HCT116 (cell line): ENCODE measurements around the gene TULP4. TPM values are rescaled to one million over a fixed set of nuclear protein-coding genes. Genes with fewer than 3 reads are reported as not detected.
A peak's percentile ranks its signal among the peaks of the same experiment; 100 is the strongest.

ENCODE experiments used
- ATAC-seq: fragments of 200-7000 bp; cut with Tn5 transposase; 2 replicates; pipeline ENCODE4 v1.9.1; 2020; ENCODE audit warnings: mild to moderate bottlenecking, moderate library complexity
- BruUV-seq: library from RNA; stranded (reverse); fragments of 400-500 nt; replicated peaks from 2 replicates; lab custom pipeline; 2021; lab: Mats Ljungman, UMichigan
- CTCF ChIA-PET: fragments of 300-600 bp; sonication (Branson Sonifier 250); formaldehyde crosslinking; loops from one replicate; lab custom pipeline; 2021; ENCODE audit warnings: antibody characterized with exemption; lab: Charles Lee
- POLR2A ChIA-PET: fragments of 300-600, 350-600 bp; sonication (Branson Sonifier 250); formaldehyde crosslinking; loops from one replicate; lab custom pipeline; 2021; ENCODE audit warnings: antibody characterized with exemption; lab: Charles Lee
- RAD21 ChIA-PET, 2 experiments: fragments of 300-600 bp; sonication (Branson Sonifier 250); formaldehyde crosslinking; loops; one replicate each; lab custom pipeline; 2023; ENCODE audit warnings: low total read pairs in 2 of 2; ENCODE audit not compliant: uncharacterized antibody in 2 of 2, unreplicated experiment in 2 of 2, low non-redundant PET in 1 of 2; lab: Charles Lee
- DNase-seq: peaks from one replicate; pipeline ENCODE4 v3.0.0-alpha.2; 2010; ENCODE audit warnings: low read depth, low spot score
- H2AFZ ChIP-seq: fragments of 200-600 bp; shearing (Covaris generic), sonication (generic); 2 replicates; pipeline ENCODE4 v1.6.1; 2017; ENCODE audit warnings: low read depth, mixed run types, mixed read lengths, antibody characterized with exemption, low read length; ENCODE audit not compliant: poor library complexity, severe bottlenecking
- H3K27ac ChIP-seq: 2 replicates; pipeline ENCODE4 v1.5.1; 2012; ENCODE audit warnings: low read depth, low read length
- H3K27me3 ChIP-seq: fragments of 200-600 bp; sonication (generic); 2 replicates; pipeline ENCODE4 v1.6.1; 2016; ENCODE audit warnings: mixed run types, low read length, mixed read lengths; ENCODE audit not compliant: insufficient read depth
- H3K36me3 ChIP-seq, 2 experiments: fragments of 200-500 bp in 1 of 2; fragments of 200-600 bp in 1 of 2; sonication (Bioruptor generic) in 1 of 2; sonication (generic) in 1 of 2; 2 replicates each; pipeline versions ENCODE4 v1.5.1 to v1.6.1; 2014 to 2016; ENCODE audit warnings: low read length in 2 of 2, inconsistent platforms in 1 of 2, mixed read lengths in 1 of 2, mixed run types in 1 of 2; ENCODE audit not compliant: insufficient read depth in 2 of 2, control insufficient read depth in 1 of 2
- H3K4me1 ChIP-seq, 2 experiments: fragments of 200-600 bp in 1 of 2; sonication (generic) in 1 of 2; 2 replicates each; pipeline versions ENCODE4 v1.5.1 to v1.6.1; 2012 to 2017; ENCODE audit warnings: low read length in 2 of 2, inconsistent platforms in 1 of 2, mild to moderate bottlenecking in 1 of 2, mixed read lengths in 1 of 2, mixed run types in 1 of 2, moderate library complexity in 1 of 2; ENCODE audit not compliant: insufficient read depth in 2 of 2, control insufficient read depth in 1 of 2
- H3K4me2 ChIP-seq: fragments of 200-600 bp; sonication (generic); 2 replicates; pipeline ENCODE4 v1.6.1; 2017; ENCODE audit warnings: mixed run types, low read length, mixed read lengths
- H3K4me3 ChIP-seq, 2 experiments: fragments of 200-600 bp in 1 of 2; sonication (generic) in 1 of 2; replicated peaks in 1 of 2; 2 replicates each; pipeline ENCODE4 v1.5.1; 2011 to 2016; ENCODE audit warnings: low read length in 2 of 2, control low read depth in 1 of 2, low read depth in 1 of 2, mild to moderate bottlenecking in 1 of 2, mixed read lengths in 1 of 2, mixed run types in 1 of 2
- H3K79me2 ChIP-seq: fragments of 200-600 bp; sonication (generic); 2 replicates; pipeline ENCODE4 v1.6.1; 2017; ENCODE audit warnings: mild to moderate bottlenecking, mixed run types, low read length, moderate library complexity, mixed read lengths; ENCODE audit not compliant: insufficient read depth
- H3K9ac ChIP-seq: fragments of 200-600 bp; sonication (generic); 2 replicates; pipeline ENCODE4 v1.6.1; 2016; ENCODE audit warnings: low read length, mixed read lengths
- H3K9me2 ChIP-seq: fragments of 200-600 bp; sonication (generic), shearing (Covaris generic); 2 replicates; pipeline ENCODE4 v1.6.1; 2017; ENCODE audit warnings: mixed run types, mild to moderate bottlenecking, moderate library complexity; ENCODE audit not compliant: insufficient read depth
- H3K9me3 ChIP-seq, 2 experiments: fragments of 200-500 bp in 1 of 2; fragments of 200-600 bp in 1 of 2; sonication (Bioruptor generic) in 1 of 2; sonication (generic) in 1 of 2; 2 replicates each; pipeline ENCODE4 v1.6.1; 2014 to 2017; ENCODE audit warnings: low read length in 2 of 2, mixed read lengths in 2 of 2, inconsistent platforms in 1 of 2, low read depth in 1 of 2, mild to moderate bottlenecking in 1 of 2, mixed run types in 1 of 2, moderate library complexity in 1 of 2; ENCODE audit not compliant: control insufficient read depth in 1 of 2, insufficient read depth in 1 of 2
- H4K20me1 ChIP-seq: fragments of 200-600 bp; sonication (generic), shearing (Covaris generic); 2 replicates; pipeline ENCODE4 v1.6.1; 2017; ENCODE audit warnings: mixed run types, mild to moderate bottlenecking, moderate library complexity; ENCODE audit not compliant: insufficient read depth
- ATF3 ChIP-seq: IDR thresholded peaks from 2 replicates; pipeline ENCODE4 v1.6.1; 2012
- CTCF ChIP-seq, 3 experiments: fragments of 200-600 bp in 1 of 3; sonication (generic) in 1 of 3; IDR thresholded peaks in 2 of 3; conservative IDR thresholded peaks in 1 of 3; 2 replicates each; pipeline ENCODE4 v1.5.1; 2012 to 2017; ENCODE audit warnings: low read depth in 2 of 3, low read length in 2 of 3, antibody characterized with exemption in 1 of 3, borderline replicate concordance in 1 of 3, control low read depth in 1 of 3, mild to moderate bottlenecking in 1 of 3, mixed read lengths in 1 of 3, mixed run types in 1 of 3, moderate library complexity in 1 of 3; ENCODE audit not compliant: insufficient read depth in 1 of 3
- EGR1 ChIP-seq: IDR thresholded peaks from 2 replicates; pipeline ENCODE4 v1.6.1; 2012; ENCODE audit warnings: low read depth
- ELF1 ChIP-seq: IDR thresholded peaks from 2 replicates; pipeline ENCODE4 v1.6.1; 2012; ENCODE audit warnings: low read depth, borderline replicate concordance
- EZH2 ChIP-seq: fragments of 200-600 bp; sonication (generic); IDR thresholded peaks from 2 replicates; pipeline ENCODE4 v1.6.1; 2017; ENCODE audit warnings: antibody characterized with exemption, mixed run types
- FOSL1 ChIP-seq: IDR thresholded peaks from 2 replicates; pipeline ENCODE4 v1.6.1; 2012; ENCODE audit warnings: low read depth
- JUND ChIP-seq: IDR thresholded peaks from 2 replicates; pipeline ENCODE4 v1.6.1; 2012
- RAD21 ChIP-seq: IDR thresholded peaks from 2 replicates; pipeline ENCODE4 v1.6.1; 2012; ENCODE audit warnings: low read depth, mild to moderate bottlenecking
- REST ChIP-seq: IDR thresholded peaks from 2 replicates; pipeline ENCODE4 v1.6.1; 2012; ENCODE audit warnings: low read depth
- SIN3A ChIP-seq: IDR thresholded peaks from 2 replicates; pipeline ENCODE4 v1.6.1; 2012; ENCODE audit warnings: low read depth
- SP1 ChIP-seq: IDR thresholded peaks from 2 replicates; pipeline ENCODE4 v1.6.1; 2012; ENCODE audit warnings: low read depth
- SRF ChIP-seq: IDR thresholded peaks from 2 replicates; pipeline ENCODE4 v1.6.1; 2012; ENCODE audit warnings: low read depth
- TCF7L2 ChIP-seq: IDR thresholded peaks from 2 replicates; pipeline ENCODE4 v1.7.0; 2011; ENCODE audit warnings: borderline replicate concordance, inconsistent platforms; ENCODE audit not compliant: insufficient read depth, insufficient read length; ENCODE audit errors: extremely low read depth
- ZFX ChIP-seq: fragments of 450-650 bp; IDR thresholded peaks from 2 replicates; pipeline ENCODE4 v1.6.1; 2017
- intact Hi-C: fragments of 100-400 bp; cut with micrococcal nuclease; formaldehyde crosslinking; loops from 2 replicates; pipeline ENCODE4 v1.10.0; 2022
- total RNA-seq: library from RNA; stranded (reverse); gene quantifications from one replicate; pipeline ENCODE4 v1.2.1, GENCODE V29; 2021; ENCODE audit not compliant: unreplicated experiment

Gene TULP4
- total RNA-seq, 1 experiment from 2014 or later: 70.8 TPM

- Histone ChIP-seq H3K27me3 (no peaks in the 10 kb centered on the region), H4K20me1 (no peaks in the 10 kb centered on the region), H3K27ac (no peak overlapping the region), H3K79me2 (no peaks in the 10 kb centered on the region), H2AFZ (no peak overlapping the region), H3K4me3 (no peak overlapping the region), H3K36me3 (peaks cover 0 to 4% of the 10 kb centered on the region in 2 experiments; a peak in 2 of 4 replicates), H3K4me2 (no peak overlapping the region), H3K4me1 (no peaks in the 10 kb centered on the region), H3K9ac (no peak overlapping the region), H3K9me2 (no peaks in the 10 kb centered on the region), H3K9me3 (no peaks in the 10 kb centered on the region)
- BruUV-seq: no TSS peak
- ChIA-PET CTCF (no interaction called here), RAD21 (no interaction called here), POLR2A (no interaction called here)
- ATAC-seq (no peak), DNase-seq (no peak)
- TF ChIP-seq FOSL1: no peak
- TF ChIP-seq SRF: no peak
- no peak for TF ChIP-seq SIN3A
- no peak for TF ChIP-seq SP1
- no peak for TF ChIP-seq JUND
- TF ChIP-seq ELF1: no peak
- TF ChIP-seq ZFX: no peak
- TF ChIP-seq ATF3: no peak
- intact Hi-C loops: no loop called here
Observed at GRCh38 chr6:158467923-158468322, 155.7 kb downstream of the TULP4 start.

GRCh38 chr6:158468666-158469065 lies 156.4 kb downstream of the TULP4 start:
- no peak overlapping the region for H3K9ac ChIP-seq
- no TSS peak for BruUV-seq
- CTCF ChIA-PET: no interaction called here
- no peak overlapping the region for H2AFZ ChIP-seq
- no peaks in the 10 kb centered on the region for H3K4me1 ChIP-seq
- TF ChIP-seq TCF7L2: no peak
- no peak for TF ChIP-seq SIN3A
- no peak for TF ChIP-seq EZH2
- no peak for TF ChIP-seq EGR1
- TF ChIP-seq RAD21: peak; percentile 46
- TF ChIP-seq REST: no peak
- TF ChIP-seq CTCF (IDR thresholded peaks at IDR 0.05 in 2 of 3, conservative IDR thresholded peaks at IDR 0.05 in 1 of 3; ENCODE audit: borderline replicate concordance in 1 of 3, insufficient read depth in 1 of 3, low read depth in 2 of 3, low read length in 2 of 3): peak in 2 of 3 experiments; percentile 17 to 18; a peak in 1 of 6 replicates
- TF ChIP-seq, all 23 proteins: peak for 2
- no peak for DNase-seq
- POLR2A ChIA-PET: no interaction called here
- Histone ChIP-seq H3K4me2 (no peak overlapping the region), H3K36me3 (no peaks in the 10 kb centered on the region; a peak in 1 of 4 replicates), H3K4me3 (no peak overlapping the region), H4K20me1 (no peaks in the 10 kb centered on the region), H3K27ac (no peak overlapping the region), H3K27me3 (no peaks in the 10 kb centered on the region), H3K9me2 (no peaks in the 10 kb centered on the region; the same call in 1 of the 2 replicates), H3K9me3 (no peaks in the 10 kb centered on the region), H3K79me2 (no peaks in the 10 kb centered on the region)
- RAD21 ChIA-PET: no interaction called here
- intact Hi-C loops: no loop called here
- ATAC-seq: peak; percentile 75
